ENCODE results near the gene XRCC2. TPM values are rescaled to one million over a fixed set of nuclear protein-coding genes. Genes with fewer than 3 reads are reported as not detected.

XRCC2 gene
- total and polyA plus RNA-seq, 2 of the 8 experiments (the other 6 are each of a cell fraction or from before 2014, with no cell fraction given) = 14.6 to 34.0 TPM

GRCh38 chr7:152663148-152663740 lies 12.7 kb downstream of the XRCC2 start:
- Histone ChIP-seq H3K4me3 (ENCODE audit: extremely low read depth in 1 of 4, insufficient read depth in 2 of 4, low read depth in 3 of 4, low read length in 4 of 4) (no peak overlapping the region), H2BK20ac (ENCODE audit: low read length) (no peak overlapping the region), H3K4me1 (replicated peaks in 1 of 4; ENCODE audit: control insufficient read depth in 3 of 4, insufficient read depth in 4 of 4, low read length in 3 of 4) (no peaks in the 10 kb centered on the region), H2AFZ (ENCODE audit: low read length) (no peak overlapping the region), H2BK5ac (ENCODE audit: low read depth, low read length) (no peak overlapping the region), H3K18ac (ENCODE audit: extremely low read depth, low read length) (no peak overlapping the region), H3K23ac (ENCODE audit: insufficient read length) (no peak overlapping the region), H3K27me3 (replicated peaks in 1 of 4; ENCODE audit: control insufficient read depth in 3 of 4, extremely low read depth in 1 of 4, insufficient read depth in 3 of 4, low read length in 3 of 4) (no peaks in the 10 kb centered on the region), H2BK15ac (ENCODE audit: low read length) (no peak overlapping the region), H4K8ac (ENCODE audit: extremely low read depth, insufficient read depth, low read length) (no peak overlapping the region), H3K23me2 (ENCODE audit: low read depth, low read length) (no peaks in the 10 kb centered on the region), H2BK12ac (ENCODE audit: low read depth, low read length) (no peak overlapping the region), H3K4ac (replicated peaks; ENCODE audit: insufficient read length, low read depth, low read length) (no peak overlapping the region), H3K56ac (replicated peaks; ENCODE audit: insufficient read length, low read depth, low read length) (no peak overlapping the region), H3K14ac (ENCODE audit: insufficient read length) (no peak overlapping the region), H3K4me2 (ENCODE audit: insufficient read depth in 1 of 2, low read depth in 2 of 2, low read length in 2 of 2) (no peak overlapping the region), H3K36me3 (ENCODE audit: control insufficient read depth in 2 of 4, insufficient read depth in 4 of 4, low read length in 3 of 4) (peaks cover 2 to 31% (median 21%) of the 10 kb centered on the region in 4 experiments; a peak in 6 of 8 replicates), H4K5ac (ENCODE audit: insufficient read length, low read depth, low read length) (no peak overlapping the region), H2BK120ac (replicated peaks; ENCODE audit: low read depth, low read length) (no peak overlapping the region), H3K27ac (ENCODE audit: low read depth, low read length) (no peak overlapping the region), H3K79me2 (ENCODE audit: control insufficient read depth in 1 of 2, insufficient read depth in 2 of 2, low read length in 2 of 2) (peaks cover 17 to 93% of the 10 kb centered on the region in 2 experiments), H4K91ac (replicated peaks; ENCODE audit: insufficient read length, low read length) (no peak overlapping the region), H2AK5ac (ENCODE audit: low read depth, low read length) (no peak overlapping the region), H3K79me1 (ENCODE audit: low read depth, low read length) (peaks cover 5% of the 10 kb centered on the region), H3K9ac (replicated peaks in 1 of 4; ENCODE audit: extremely low read depth in 1 of 4, low read depth in 3 of 4, low read length in 3 of 4) (no peak overlapping the region), H3K9me3 (ENCODE audit: insufficient read depth in 2 of 2, low read depth in 1 of 2, low read length in 1 of 2) (no peaks in the 10 kb centered on the region), H4K20me1 (replicated peaks in 1 of 2; ENCODE audit: control insufficient read depth in 1 of 2, insufficient read depth in 2 of 2, low read length in 2 of 2) (peaks cover 12 to 20% of the 10 kb centered on the region in 2 experiments)
- no peak for DNase-seq (ENCODE audit: low read depth in 1 of 2, low spot score in 2 of 2)
- ChIA-PET CTCF (ENCODE audit: partially characterized antibody) (interaction anchor here (0.7 to 1.1 kb wide), 3 partner anchors 83 to 322 kb away, joined by 3 read pairs; no protein-coding TSS in a partner anchor), POLR2A (ENCODE audit: partially characterized antibody) (interaction anchor here (0.6 to 1.6 kb wide), 3 partner anchors 12 to 15 kb away, joined by 3 to 7 read pairs (median 4); partner anchors contain the start of gene XRCC2)
- WGBS, 2 experiments (ENCODE audit: extremely low coverage in 1 of 2, insufficient coverage in 1 of 2, insufficient read length in 1 of 2, insufficient replicate concordance in 2 of 2, low coverage in 1 of 2, low lambda C conversion rate in 2 of 2, missing lambda C conversion rate in 1 of 2) = 90% methylated on average over 11 of the region's 11 CpGs; no CpG with 5 or more reads in 1 of the 2 experiments
- no peak for FAIRE-seq
- TF ChIP-seq YY1 (IDR thresholded peaks at IDR 0.05; ENCODE audit: low read depth, low read length) = no peak
- no peak for TF ChIP-seq POLR2AphosphoS5 (IDR thresholded peaks at IDR 0.05; ENCODE audit: low read depth, low read length)
- no peak for TF ChIP-seq SIN3A (conservative IDR thresholded peaks at IDR 0.05 in 1 of 2, IDR thresholded peaks at IDR 0.05 in 1 of 2; ENCODE audit: low read depth in 1 of 2, low read length in 2 of 2)
- TF ChIP-seq EZH2 (IDR thresholded peaks at IDR 0.05; ENCODE audit: low read depth, low read length, severe bottlenecking) = no peak
- TF ChIP-seq GTF2F1 (IDR thresholded peaks at IDR 0.05; ENCODE audit: borderline replicate concordance, low read depth, low read length) = no peak
- TF ChIP-seq RXRA (IDR thresholded peaks at IDR 0.05; ENCODE audit: insufficient read depth, low read depth, low read length) = no peak
- no peak for TF ChIP-seq JUND (IDR thresholded peaks at IDR 0.05; ENCODE audit: low read length)
- TF ChIP-seq KDM1A (IDR thresholded peaks at IDR 0.05; ENCODE audit: borderline replicate concordance, low read length) = no peak
- TF ChIP-seq RBBP5 (IDR thresholded peaks at IDR 0.05; ENCODE audit: borderline replicate concordance, low read depth, low read length) = no peak
- no peak for TF ChIP-seq E2F6 (IDR thresholded peaks at IDR 0.05)
- no peak for TF ChIP-seq MAX (IDR thresholded peaks at IDR 0.05)
- no peak for TF ChIP-seq POLR2A (IDR thresholded peaks at IDR 0.05; ENCODE audit: control extremely low read depth in 1 of 2, low read depth in 2 of 2, low read length in 2 of 2)
- no peak for TF ChIP-seq CHD2 (IDR thresholded peaks at IDR 0.05; ENCODE audit: low read length)

All from H1 (cell line).